GM18858 (cell line): ENCODE measurements around the gene RBM44.

ENCODE experiments used
- ATAC-seq: cut with Tn5 transposase; IDR thresholded peaks from one replicate; pipeline ENCODE4 v1.9.1; 2021; ENCODE audit not compliant: unreplicated experiment

Gene RBM44

DNA sequence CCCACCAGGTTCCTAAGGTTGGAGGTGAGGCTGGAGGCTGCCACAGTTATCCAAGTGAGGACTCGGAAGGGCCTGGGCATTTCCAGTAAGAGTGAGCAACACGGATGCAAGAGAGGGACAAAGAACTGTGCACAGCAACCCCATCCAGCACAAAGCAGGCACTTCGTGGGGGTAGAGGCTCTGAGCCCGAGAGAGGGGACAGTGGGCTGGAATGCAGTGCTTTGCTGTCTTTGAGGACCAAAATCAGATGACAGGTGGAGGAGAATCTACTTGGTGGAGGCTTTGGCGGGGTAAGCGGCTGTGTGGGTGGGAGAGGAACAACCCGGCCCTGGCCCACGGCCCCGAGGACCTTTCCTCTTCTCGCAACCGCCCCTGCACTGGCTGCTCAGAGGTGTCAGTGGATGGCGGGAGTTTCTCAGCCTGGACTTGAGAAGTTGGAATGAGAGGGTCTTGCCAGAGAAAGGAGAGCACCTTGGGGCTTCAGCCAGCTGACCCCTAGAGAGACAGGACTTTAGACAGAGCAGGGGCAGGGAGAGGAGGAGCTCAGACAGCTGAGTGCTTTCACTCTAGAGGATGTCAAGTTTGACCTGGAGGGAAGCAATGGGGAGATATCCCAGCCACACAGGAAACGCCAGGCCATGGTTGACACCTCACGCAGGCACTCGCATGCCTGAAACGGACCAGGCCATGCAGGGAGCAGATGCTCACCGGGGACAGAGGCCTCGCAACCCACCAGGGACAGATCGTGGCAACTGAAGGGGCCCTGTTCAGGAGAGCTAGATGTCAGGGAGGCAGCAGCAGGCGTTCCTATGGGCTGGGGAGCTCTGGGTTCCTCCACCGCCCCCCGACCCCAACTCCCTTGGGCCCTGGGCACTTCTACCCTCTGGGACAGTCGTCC is 72.4 kb downstream of the RBM44 start:
- no peak for ATAC-seq

DNA sequence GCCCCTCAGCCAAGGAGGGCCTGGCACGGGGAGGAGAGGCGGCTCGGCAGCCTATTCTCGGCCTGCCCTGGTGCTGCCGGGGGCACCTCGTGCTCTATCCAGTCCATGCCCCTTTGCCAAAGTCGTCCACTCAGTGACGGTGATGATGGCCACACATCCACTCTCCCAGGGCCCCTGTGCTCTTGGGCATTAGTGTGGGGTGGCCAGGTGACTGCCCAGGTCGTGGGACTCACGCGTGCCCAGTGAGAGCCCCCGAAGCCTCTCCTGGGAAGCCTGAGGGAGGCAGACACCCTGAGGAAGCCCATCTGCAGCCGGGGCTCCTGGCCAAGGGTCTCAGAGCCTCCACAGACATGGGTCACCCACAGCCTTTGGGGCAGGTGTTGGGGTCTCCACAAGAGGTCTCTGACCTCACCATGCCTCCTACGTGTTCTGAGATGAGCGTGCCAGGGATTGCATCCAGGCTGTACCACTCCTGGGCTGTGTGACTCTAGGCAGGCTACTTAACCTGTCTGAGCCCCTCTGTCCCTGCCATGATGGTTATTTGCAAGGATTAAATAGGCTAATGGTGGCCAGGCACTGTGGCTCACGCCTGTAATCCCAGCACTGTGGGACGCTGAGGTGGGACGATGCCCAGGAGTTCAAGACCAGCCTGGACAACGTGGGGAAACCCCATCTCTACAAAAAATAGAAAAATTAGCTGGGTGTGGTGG is 73.8 kb downstream of the RBM44 start:
- no peak for ATAC-seq

DNA sequence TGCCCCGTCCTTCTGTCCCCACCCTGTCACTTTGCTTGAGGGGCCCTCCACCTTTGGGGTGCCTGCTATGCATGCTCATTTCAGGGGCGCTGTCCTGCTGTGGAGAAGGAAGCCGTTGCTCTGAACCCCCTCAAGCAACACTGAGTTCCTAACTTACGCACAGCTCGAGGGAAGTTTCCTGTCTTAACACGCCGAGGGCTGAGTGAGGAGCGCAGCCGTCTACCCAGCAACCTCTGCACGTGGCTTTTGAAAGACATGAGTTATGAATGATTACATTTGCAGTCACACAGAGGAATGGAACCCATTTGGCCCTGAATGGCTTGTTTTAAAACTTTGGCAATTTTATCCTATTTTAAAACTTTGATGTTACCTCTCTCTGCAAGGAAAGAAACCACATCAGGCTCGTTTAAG is 74.8 kb downstream of the RBM44 start:
- ATAC-seq: no peak

DNA sequence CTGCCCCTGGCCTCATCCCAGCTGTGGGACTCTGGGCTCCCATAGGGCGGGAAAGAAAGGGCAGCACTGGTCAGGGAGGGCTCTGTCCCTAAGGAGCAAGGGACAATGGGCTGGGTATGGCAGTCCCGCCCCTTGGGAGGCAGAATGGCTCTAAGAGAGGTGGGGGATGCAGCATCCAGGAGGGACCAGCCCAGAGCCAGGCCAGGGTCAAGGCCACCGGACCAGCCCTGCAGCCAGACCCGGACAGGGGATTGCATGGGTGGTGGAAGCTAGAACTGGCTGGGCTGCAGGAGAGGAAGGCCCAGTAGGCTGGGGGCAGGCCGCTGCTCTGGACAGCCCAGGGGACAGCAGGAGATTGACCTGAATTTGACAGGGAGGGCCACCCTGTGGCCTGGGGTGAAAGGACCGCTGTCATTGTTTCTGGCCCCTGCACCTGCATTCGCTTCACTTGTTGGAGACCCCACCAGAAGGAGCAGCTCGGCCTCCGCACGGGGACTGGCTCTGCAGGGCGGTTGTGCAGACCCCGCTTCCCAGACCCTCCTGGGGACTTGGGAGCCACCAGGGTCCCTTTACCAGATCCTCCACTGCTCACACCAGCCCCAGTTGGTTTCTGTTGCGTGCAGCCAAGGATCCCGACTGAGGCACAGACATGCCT is 75.4 kb downstream of the RBM44 start:
- no peak for ATAC-seq

DNA sequence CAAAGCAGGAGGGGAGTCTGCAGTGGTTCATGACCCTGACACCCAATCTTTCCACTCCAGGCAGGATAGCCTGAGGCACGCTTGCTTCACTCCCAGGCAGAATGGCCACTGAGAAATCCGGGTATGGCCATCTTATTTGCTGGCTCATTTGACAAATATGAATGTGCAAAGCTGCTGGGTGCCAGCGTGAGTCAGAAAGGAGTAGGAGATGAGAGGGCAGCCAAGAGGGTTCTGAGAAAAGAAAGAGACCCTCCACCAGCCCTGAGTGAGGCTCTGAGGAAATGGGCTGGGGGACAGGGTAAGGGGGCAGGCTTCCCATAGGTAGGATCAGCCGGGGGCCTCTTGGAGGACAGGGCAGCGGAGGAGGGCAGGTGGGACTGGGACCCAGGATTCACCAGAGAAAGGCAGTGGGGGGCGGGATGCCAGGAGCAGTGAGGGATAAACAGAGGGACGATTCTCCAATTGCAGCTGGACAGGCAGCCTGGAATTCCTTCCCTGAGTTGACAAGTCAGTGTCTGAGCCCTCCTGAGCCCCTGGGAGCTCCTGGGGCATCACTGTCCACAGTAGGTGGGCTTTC is 76.1 kb downstream of the RBM44 start:
- no peak for ATAC-seq

DNA sequence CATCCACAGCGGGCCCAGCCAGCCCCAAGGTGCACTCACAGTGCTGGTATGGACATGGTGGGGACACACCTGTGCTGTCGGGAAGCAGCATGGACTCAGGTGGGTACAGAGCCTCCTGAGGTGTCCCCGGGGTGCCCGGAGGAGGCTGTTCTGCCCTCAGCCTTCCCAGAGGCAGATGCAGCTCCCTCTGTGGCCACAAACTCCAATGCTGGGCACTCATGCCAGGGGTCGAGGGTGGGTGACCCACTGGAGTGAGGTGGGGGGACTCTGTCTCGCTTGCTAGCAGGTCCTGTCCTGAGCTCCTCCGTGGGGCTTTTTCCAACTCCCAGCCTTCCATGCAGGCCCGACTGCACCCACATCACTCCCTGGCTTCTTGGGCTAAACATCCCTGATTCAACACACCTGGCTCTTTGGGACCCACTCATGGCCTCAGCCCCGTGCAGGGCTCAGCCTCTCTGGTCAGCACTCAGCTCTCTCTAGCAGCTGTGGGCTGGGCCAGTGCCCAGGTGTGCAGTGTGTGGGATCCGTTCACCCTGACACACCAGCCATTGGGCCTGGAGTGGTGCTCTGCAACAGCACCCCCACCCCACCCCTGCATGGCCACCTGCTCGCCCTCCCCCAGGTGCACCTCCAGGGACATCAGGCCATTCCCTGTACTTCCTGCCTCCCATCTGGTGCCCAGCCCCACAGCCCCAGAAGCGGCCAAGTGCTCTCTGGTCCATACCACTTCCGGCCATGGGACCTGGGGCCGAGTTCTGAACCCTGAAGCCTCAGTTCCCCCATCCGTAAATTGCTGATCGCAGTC is 76.9 kb downstream of the RBM44 start:
- no peak for ATAC-seq

DNA sequence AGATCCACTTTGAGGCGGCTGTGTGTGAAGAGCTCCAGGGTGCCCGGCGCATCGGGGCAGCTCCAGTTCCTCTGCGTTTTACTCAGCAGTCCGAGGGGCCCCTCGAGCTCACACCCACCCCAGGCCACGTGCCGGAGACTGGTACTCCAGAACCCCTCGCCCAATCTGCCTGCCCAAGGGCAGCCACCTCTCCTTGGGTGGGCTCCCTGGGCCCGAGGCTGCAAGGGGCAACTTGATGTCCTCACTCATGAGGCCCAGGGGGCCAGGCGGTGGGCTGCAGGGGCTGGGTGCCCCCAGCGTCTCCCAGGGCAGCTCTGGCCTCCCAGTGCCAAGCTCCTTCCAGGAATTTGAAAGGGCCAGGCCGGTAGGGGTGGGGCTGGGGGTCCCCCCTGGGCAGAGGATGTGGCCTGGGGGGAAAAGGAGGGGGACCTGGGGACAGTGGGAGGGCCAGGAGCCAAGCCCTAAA is 77.5 kb downstream of the RBM44 start:
- no peak for ATAC-seq

DNA sequence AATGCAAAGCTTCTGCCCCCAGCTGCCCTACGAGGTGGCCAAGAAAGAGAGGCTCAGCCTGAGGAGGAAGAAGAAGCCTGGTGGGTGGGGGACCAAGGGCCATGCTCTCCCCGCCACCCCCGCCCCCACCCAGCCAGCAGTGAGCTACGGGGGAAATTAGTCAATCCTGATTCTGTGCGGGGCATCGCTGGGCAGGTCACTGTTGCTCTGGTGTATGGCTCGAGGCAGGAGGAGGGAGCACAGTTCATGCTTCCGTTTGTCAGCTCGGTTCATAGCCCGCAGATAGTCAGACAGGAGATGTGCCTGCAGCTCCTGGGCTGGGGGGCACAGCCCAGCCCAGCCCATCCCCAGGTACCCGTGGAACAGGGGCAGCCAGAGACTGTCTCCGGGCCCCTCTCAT is 78.0 kb downstream of the RBM44 start:
- ATAC-seq: no peak

DNA sequence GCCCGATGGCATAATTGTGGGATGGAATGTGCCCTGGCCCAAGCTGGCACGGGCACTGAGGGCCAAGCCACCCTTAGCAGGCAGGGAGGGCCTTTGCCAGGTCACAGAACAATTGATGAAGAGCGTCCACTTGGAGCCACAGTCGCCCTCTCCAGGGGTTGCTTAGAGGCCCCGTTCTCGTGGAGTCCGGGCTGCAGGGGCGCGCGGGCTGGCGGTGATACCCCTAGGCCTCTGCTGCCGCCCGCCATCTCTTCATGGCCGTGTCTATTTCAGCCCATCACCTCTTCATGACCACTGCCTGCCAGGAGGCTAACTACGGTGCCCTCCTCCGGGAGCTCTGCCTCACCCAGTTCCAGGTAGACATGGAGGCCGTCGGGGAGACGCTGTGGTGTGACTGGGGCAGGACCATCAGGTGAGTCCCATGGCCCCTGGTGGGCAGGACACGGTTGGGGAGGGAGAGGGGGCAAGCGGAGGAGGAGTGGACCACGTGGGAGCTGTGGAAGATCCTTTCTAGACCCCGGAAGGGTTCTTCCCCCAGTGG is 78.4 kb downstream of the RBM44 start:
- ATAC-seq: no peak

DNA sequence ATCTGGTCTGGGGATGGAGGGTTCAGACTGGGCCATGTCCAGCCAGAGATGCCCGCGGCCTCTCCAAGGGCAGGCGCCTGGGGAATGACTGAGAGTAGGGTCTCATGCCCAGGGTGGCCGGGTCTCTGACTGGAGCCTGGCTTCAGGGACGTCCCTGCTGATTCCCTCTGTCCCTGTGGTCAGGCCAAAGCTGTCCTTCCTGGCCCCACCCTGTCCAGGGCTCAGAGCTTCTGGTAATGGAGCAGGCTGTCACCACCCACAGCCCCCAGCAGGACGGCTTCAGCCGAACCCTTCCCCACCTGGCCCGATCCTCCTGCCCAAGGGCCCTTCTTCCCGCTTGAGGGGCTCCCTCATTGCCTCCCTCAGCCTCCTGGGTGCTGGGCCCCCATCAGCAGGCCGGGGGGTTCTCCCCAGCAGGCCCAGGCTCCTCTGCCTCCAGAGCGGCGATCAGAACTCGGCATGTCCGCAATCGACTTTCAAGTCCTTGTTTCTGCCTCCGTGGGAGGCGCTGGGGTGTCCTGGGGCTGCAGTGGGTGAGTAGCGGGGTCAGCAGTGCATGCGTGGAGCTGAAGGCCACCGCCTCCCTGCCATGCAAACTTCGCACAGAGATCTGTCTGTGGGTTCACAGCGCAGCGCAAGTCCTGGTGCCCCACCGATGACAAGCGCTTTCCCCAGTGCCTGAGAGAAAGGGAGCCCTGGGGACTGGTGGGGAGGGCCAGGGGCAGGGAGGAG is 79.2 kb downstream of the RBM44 start:
- ATAC-seq: no peak

DNA sequence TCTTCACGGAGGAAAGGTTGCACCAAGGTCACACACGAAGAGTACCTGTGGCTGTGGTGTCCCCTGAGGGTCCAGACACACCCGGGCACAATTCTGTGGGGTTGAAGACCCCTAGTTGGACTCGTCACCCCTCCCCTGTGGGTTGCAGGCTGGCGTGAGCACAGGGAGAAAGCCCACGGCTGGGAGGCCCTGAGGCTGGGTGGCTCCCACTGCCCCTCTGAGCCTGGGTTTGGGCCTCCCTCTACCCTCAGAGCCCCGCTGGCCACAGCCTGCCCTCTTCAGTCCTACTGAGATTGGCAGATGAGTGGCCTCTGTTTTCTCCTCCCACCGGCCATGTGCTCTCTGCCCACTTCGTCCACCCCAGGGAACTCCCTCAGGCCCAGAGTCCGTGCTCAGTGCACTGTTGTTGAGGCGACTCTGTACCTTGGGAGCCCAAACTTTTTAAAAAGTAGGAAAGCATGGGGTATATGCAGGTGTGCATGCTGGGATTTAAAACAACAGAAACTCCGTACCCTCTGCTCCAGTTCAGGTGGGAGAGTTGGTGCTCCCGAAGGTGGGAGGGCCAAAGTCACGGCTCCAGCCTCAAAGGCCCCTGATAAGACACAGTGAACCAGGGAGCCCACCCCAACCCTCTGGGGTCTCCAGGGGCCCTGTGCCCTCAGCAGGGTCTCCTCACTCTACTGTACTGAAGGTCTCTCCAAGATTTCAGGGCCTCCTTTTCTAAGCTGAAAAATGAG is 79.9 kb downstream of the RBM44 start:
- no peak for ATAC-seq

DNA sequence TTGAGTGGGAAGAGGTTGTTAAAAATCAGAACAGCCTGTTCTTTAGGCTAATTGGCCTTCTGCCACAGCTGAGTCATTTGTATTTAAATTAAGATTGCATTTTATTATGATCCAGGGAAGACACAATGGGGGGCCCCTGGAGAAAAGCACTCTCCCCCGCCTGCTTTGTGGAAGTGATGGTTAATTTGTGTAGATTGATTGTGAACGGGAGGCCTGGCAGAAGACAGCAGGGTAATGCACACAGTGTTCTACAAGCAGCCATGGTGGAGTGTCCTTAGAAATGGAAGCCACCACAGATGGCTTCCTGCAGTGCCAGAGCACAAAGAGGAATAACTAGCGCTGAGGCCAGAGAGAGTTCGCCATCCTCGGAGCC is 80.5 kb downstream of the RBM44 start:
- ATAC-seq: no peak

DNA sequence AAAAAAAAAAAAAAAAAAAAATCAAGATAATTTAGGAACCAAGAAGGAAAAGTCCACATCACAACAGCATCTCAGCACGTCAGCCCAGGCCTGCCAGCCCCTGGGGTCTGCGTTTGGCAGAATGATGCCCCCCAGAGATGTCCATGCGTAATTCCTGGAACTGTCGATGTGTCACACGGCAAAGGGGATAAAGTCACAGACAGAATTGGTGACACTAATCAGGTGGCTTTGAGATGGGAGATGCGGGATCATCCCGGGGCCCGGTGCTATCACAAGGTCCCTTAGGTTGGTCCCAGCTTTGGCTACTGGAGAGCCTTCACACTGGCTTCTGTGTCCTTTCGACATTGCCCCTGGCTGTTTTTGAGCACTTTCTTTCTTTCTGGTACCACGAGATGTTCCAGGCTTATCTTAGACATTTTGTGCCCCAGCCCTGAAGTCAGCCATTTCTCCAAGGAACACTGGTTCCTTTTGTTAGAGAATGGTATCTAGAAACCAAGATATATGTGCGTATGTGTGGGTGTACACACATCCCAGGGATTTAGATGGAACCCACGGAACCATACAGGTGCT is 81.5 kb downstream of the RBM44 start:
- ATAC-seq: no peak

DNA sequence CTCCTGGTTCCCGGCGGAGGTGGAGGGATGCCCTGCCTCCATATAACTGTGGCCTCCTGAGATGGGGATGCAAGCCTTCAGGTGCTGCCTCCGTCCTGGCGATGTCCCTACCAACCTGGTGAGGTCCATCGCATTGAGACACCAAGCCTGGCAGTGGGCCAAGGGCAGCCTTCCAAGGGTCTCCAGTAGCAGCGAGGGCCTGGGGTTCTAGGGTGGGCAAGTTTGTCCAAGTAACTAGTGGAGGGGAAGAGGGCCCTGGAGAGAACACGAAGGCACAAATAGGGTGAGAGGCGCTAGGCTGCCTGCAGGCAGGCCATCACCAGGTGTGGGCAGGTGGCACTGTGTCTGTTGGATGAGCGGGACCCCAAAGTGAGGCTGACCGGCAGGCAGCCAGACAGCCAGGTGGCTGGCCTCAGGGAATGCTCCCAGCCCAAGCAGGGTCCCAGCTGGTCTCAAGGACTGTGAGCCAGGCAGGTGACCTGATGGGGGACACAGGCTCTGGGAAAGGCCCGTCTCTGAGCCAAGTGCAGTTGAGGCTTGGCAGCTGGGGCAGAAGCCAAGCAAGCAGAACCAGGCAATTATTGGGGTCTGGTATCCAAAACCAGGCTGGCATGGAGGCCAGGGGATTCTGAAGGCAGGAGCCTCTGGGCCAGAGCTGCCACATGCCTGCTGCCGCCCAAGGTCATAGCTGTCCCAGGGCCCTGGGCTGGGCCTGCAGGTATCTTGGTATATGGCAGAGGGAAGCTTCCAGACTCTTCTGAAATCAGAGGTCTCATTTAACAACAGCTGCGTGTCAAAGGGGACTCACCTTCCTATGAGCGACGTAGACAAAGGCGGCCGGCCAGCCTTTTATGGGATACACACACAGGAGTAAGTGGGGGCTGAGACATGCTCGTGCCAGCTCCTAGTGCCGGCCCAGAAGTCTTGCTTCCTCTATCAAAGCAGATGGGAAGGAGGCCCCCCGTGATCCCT is 84.2 kb downstream of the RBM44 start:
- no peak for ATAC-seq

DNA sequence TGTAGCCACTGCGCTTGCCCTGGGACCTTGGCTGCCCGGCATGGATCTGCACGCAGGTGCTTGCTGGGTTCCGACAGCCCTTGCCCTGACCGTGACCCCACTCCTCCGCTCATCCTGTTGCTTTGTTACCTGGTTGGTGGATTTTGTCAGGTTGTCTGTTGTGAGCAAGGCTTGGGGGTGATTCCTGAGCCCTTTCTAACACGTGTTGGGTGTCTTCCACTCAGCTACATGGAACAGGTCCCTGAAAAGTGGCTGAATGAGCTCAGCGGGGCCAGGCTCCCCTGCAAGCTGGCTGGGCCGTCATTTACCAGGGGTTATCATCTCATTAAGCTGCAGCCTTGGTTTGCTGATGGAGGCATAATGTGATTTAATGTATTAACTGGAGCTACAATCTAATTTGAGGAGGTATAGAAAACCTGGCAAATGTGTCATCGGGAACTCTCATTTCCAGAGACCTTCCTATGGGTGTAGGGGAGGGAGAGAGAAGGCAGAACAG is 85.4 kb downstream of the RBM44 start:
- ATAC-seq: no peak

DNA sequence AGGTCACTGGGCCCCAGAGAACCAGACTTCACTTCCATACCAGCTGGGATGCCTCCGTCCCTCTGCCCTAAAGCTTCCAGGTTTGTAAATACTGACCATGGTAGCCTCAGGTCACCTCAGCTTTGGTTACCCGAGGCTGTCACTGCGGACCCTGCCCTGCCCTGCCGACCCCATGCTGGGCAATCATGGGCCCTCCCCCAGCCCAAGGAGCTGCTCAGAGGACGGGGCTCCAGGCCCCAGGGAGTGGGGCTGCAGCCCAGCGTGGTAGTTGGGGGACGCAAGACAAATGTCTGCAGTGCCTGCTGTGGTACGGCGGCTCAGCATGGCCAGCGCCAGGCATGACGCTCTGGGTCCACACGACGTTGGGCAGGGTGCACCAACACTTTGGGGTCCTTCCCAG is 86.1 kb downstream of the RBM44 start:
- no peak for ATAC-seq
